Renal cortical epithelial cell (primary cell): Measurements from ENCODE around the gene SLC35F1. TPM values are rescaled to one million over a fixed set of nuclear protein-coding genes. Genes with fewer than 3 reads are reported as not detected.
"Not testable (repeated sequence)": the region's sequence is repeated elsewhere in the genome, so short reads cannot be mapped to it uniquely, and the experiment has no call there.

Experiments
- DNase-seq: peaks from one replicate; pipeline ENCODE4 v3.0.0-alpha.2; 2011; ENCODE audit warnings: low read depth
- total RNA-seq: library from RNA; depleted of rRNA; stranded (reverse); fragments of >200 nt; gene quantifications from 2 replicates; pipeline ENCODE4 v1.2.3, GENCODE V29; 2014

Gene SLC35F1
- 0.05 and 0.17 TPM in 2 replicates for total RNA-seq

- no peak for DNase-seq
Measured at GRCh38 chr6:117906958-117907600, at the start of gene SLC35F1. Gene SLC35F1, plus strand, starts transcription at chr6:117907264.

- DNase-seq: not testable (repeated sequence)
Measured at GRCh38 chr6:117858601-117859000, 48.5 kb upstream of the SLC35F1 start.

- no peak for DNase-seq
Measured at GRCh38 chr6:117861545-117861944, 45.5 kb upstream of the SLC35F1 start.

GRCh38 chr6:117866561-117866960, 40.5 kb upstream of the SLC35F1 start:
- DNase-seq: no peak

GRCh38 chr6:117870486-117871242, 36.4 kb upstream of the SLC35F1 start:
- DNase-seq: no peak

- no peak for DNase-seq
Measured at GRCh38 chr6:117880824-117881223, 26.2 kb upstream of the SLC35F1 start.

GRCh38 chr6:117890172-117890571, 16.9 kb upstream of the SLC35F1 start:
- no peak for DNase-seq

- no peak for DNase-seq
Measured at GRCh38 chr6:117906507-117906957, 532 bp upstream of the SLC35F1 start.

GRCh38 chr6:117907601-117908245, 659 bp downstream of the SLC35F1 start:
- DNase-seq: no peak

- no peak for DNase-seq
Measured at GRCh38 chr6:117908246-117909068, 1.4 kb downstream of the SLC35F1 start.

- DNase-seq: no peak
Measured at GRCh38 chr6:117909638-117910037, 2.6 kb downstream of the SLC35F1 start.

GRCh38 chr6:117910549-117910948, 3.5 kb downstream of the SLC35F1 start:
- no peak for DNase-seq

GRCh38 chr6:117911150-117911549, 4.1 kb downstream of the SLC35F1 start:
- DNase-seq: no peak

GRCh38 chr6:117911660-117912059, 4.6 kb downstream of the SLC35F1 start:
- DNase-seq: no peak

GRCh38 chr6:117915846-117916245, 8.8 kb downstream of the SLC35F1 start:
- no peak for DNase-seq

- no peak for DNase-seq
Measured at GRCh38 chr6:117916483-117916882, 9.4 kb downstream of the SLC35F1 start.

GRCh38 chr6:117917176-117917575, 10.1 kb downstream of the SLC35F1 start:
- DNase-seq: no peak

- no peak for DNase-seq
Measured at GRCh38 chr6:117918454-117918853, 11.4 kb downstream of the SLC35F1 start.

- DNase-seq: no peak
Measured at GRCh38 chr6:117919275-117919674, 12.2 kb downstream of the SLC35F1 start.

GRCh38 chr6:117919775-117920729, 13.0 kb downstream of the SLC35F1 start:
- DNase-seq: no peak

- no peak for DNase-seq
Measured at GRCh38 chr6:117924690-117925089, 17.6 kb downstream of the SLC35F1 start.
